IMR-90 (cell line): ENCODE measurements around the gene APMAP. TPM values are rescaled to one million over a fixed set of nuclear protein-coding genes. Genes with fewer than 3 reads are reported as not detected.
"Not testable (repeated sequence)": the region's sequence is repeated elsewhere in the genome, so short reads cannot be mapped to it uniquely, and the experiment has no call there.

Experiments used
- ATAC-seq: fragments of 200-7000 bp; cut with Tn5 transposase; 2 replicates; pipeline ENCODE4 v1.9.1; 2020; ENCODE audit warnings: low read depth, mild to moderate bottlenecking, moderate library complexity
- BruUV-seq: library from RNA; stranded (reverse); fragments of 400-500 nt; replicated peaks from 2 replicates; lab custom pipeline; 2021; lab: Mats Ljungman, UMichigan
- CTCF ChIA-PET: fragments of 300-600 bp; formaldehyde crosslinking; extraction: SDS; loops from one replicate; lab custom pipeline; 2021; ENCODE audit warnings: antibody characterized with exemption; lab: Yijun Ruan, JAX
- POLR2A ChIA-PET: fragments of 300-600 bp; sonication (Branson Sonifier 250); formaldehyde crosslinking; loops from one replicate; lab custom pipeline; 2022; ENCODE audit warnings: antibody characterized with exemption; ENCODE audit not compliant: unreplicated experiment; lab: Charles Lee
- DNase-seq: peaks from one replicate; pipeline ENCODE4 v3.0.0; 2013
- H2AFZ ChIP-seq: replicated peaks from 2 replicates; pipeline ENCODE3; 2013; ENCODE audit warnings: low read length, mild to moderate bottlenecking; ENCODE audit not compliant: poor library complexity
- H2AK5ac ChIP-seq: 2 replicates; pipeline ENCODE4 v1.6.1; 2013; ENCODE audit warnings: low read depth, low read length, inconsistent platforms
- H2AK9ac ChIP-seq: replicated peaks from 2 replicates; pipeline ENCODE3; 2013; ENCODE audit warnings: mild to moderate bottlenecking, low read depth, low read length, moderate library complexity; ENCODE audit not compliant: poor library complexity
- H2BK120ac ChIP-seq: 2 replicates; pipeline ENCODE4 v1.6.1; 2013; ENCODE audit warnings: low read depth, low read length, inconsistent platforms
- H2BK15ac ChIP-seq: 3 replicates; pipeline ENCODE4 v1.6.1; 2013; ENCODE audit warnings: low read depth, low read length, inconsistent platforms
- H2BK20ac ChIP-seq: 2 replicates; pipeline ENCODE4 v1.6.1; 2013; ENCODE audit warnings: low read depth, mild to moderate bottlenecking, inconsistent platforms, low read length, moderate library complexity
- H2BK5ac ChIP-seq: 2 replicates; pipeline ENCODE4 v1.6.1; 2013; ENCODE audit warnings: mild to moderate bottlenecking, low read depth, low read length, inconsistent platforms; ENCODE audit not compliant: poor library complexity, severe bottlenecking
- H3K14ac ChIP-seq: replicated peaks from 2 replicates; pipeline ENCODE4 v1.6.1; 2013; ENCODE audit warnings: low read depth, low read length, inconsistent platforms
- H3K18ac ChIP-seq: 2 replicates; pipeline ENCODE4 v1.6.1; 2013; ENCODE audit warnings: low read depth, low read length, control low read depth
- H3K23ac ChIP-seq: 2 replicates; pipeline ENCODE4 v1.6.1; 2013; ENCODE audit warnings: low read depth, low read length, inconsistent platforms
- H3K27ac ChIP-seq: 2 replicates; pipeline ENCODE4 v1.5.1; 2013; ENCODE audit warnings: mild to moderate bottlenecking, control low read depth, low read length; ENCODE audit not compliant: insufficient read depth
- H3K27me3 ChIP-seq: 2 replicates; pipeline ENCODE4 v1.6.1; 2013; ENCODE audit warnings: low read length; ENCODE audit not compliant: control insufficient read depth, insufficient read depth
- H3K36me3 ChIP-seq: 2 replicates; pipeline ENCODE4 v1.6.1; 2013; ENCODE audit warnings: low read length, mixed read lengths; ENCODE audit not compliant: control insufficient read depth, insufficient read depth
- H3K4ac ChIP-seq: 2 replicates; pipeline ENCODE4 v1.6.1; 2013; ENCODE audit warnings: low read depth, low read length, inconsistent platforms
- H3K4me1 ChIP-seq: 2 replicates; pipeline ENCODE4 v1.6.1; 2013; ENCODE audit warnings: low read length, mixed read lengths; ENCODE audit not compliant: control insufficient read depth, insufficient read depth
- H3K4me2 ChIP-seq: 2 replicates; pipeline ENCODE4 v1.6.1; 2013; ENCODE audit warnings: low read depth, mild to moderate bottlenecking, control low read depth, low read length, moderate library complexity
- H3K4me3 ChIP-seq: 2 replicates; pipeline ENCODE4 v1.5.1; 2013; ENCODE audit warnings: low read depth, mild to moderate bottlenecking, control low read depth, low read length, moderate library complexity; ENCODE audit not compliant: insufficient read depth
- H3K56ac ChIP-seq: 2 replicates; pipeline ENCODE4 v1.6.1; 2013; ENCODE audit warnings: low read length, inconsistent platforms; ENCODE audit not compliant: insufficient read depth; ENCODE audit errors: extremely low read depth
- H3K79me1 ChIP-seq, 2 experiments: 2 replicates each; pipeline ENCODE4 v1.6.1; 2013; ENCODE audit warnings: low read length in 2 of 2, inconsistent platforms in 1 of 2, low read depth in 1 of 2
- H3K9ac ChIP-seq: 2 replicates; pipeline ENCODE4 v1.6.1; 2013; ENCODE audit warnings: low read depth, low read length, control low read depth
- H3K9me1 ChIP-seq: 2 replicates; pipeline ENCODE4 v1.6.1; 2013; ENCODE audit warnings: low read length, inconsistent platforms; ENCODE audit not compliant: insufficient read depth
- H3K9me3 ChIP-seq: 2 replicates; pipeline ENCODE4 v1.6.1; 2013; ENCODE audit warnings: low read length; ENCODE audit not compliant: control insufficient read depth, insufficient read depth
- H4K20me1 ChIP-seq: 2 replicates; pipeline ENCODE4 v1.6.1; 2013; ENCODE audit warnings: low read length, inconsistent platforms; ENCODE audit not compliant: insufficient read depth
- H4K5ac ChIP-seq: 2 replicates; pipeline ENCODE4 v1.6.1; 2013; ENCODE audit warnings: mild to moderate bottlenecking, low read depth, low read length, control low read depth
- H4K8ac ChIP-seq, 2 experiments: 2 replicates each; pipeline ENCODE4 v1.6.1; 2013; ENCODE audit warnings: low read depth in 2 of 2, low read length in 2 of 2, control low read depth in 1 of 2, inconsistent platforms in 1 of 2
- H4K91ac ChIP-seq: 2 replicates; pipeline ENCODE4 v1.6.1; 2013; ENCODE audit warnings: low read depth, low read length, inconsistent platforms; ENCODE audit not compliant: insufficient read depth
- CEBPB ChIP-seq: IDR thresholded peaks from 2 replicates; pipeline ENCODE4 v1.6.1; 2012; ENCODE audit warnings: low read depth, low read length, improper control_type of control experiment
- CHD1 ChIP-seq: IDR thresholded peaks from 2 replicates; pipeline ENCODE4 v1.6.1; 2012; ENCODE audit warnings: low read depth, low read length, improper control_type of control experiment
- ELK1 ChIP-seq: fragments of 150-350 bp; IDR thresholded peaks from 2 replicates; pipeline ENCODE4 v1.6.1; 2016; ENCODE audit warnings: low read depth, mild to moderate bottlenecking, low read length, moderate library complexity, borderline replicate concordance
- MAZ ChIP-seq: IDR thresholded peaks from 2 replicates; pipeline ENCODE4 v1.6.1; 2012; ENCODE audit warnings: low read depth, mild to moderate bottlenecking, low read length, improper control_type of control experiment, moderate library complexity, borderline replicate concordance
- USF2 ChIP-seq: fragments of 150-350 bp; IDR thresholded peaks from 2 replicates; pipeline ENCODE4 v1.6.1; 2017; ENCODE audit warnings: mild to moderate bottlenecking, antibody characterized with exemption, low read length, low read depth
- WGBS, 2 experiments: methylation state at CpG; one replicate each; pipeline versions ENCODE4 v1.1.5 to v1.1.7; 2013; ENCODE audit warnings: missing lambda C conversion rate in 2 of 2; ENCODE audit not compliant: insufficient read length in 1 of 2; ENCODE audit errors: extremely low coverage in 2 of 2; 5-methylcytosine and 5-hydroxymethylcytosine counted together
- dilution Hi-C: fragments of 300-500 bp; cut with HindIII; formaldehyde crosslinking; loops from one replicate; pipeline ENCODE4 v1.14.3; 2018; ENCODE audit warnings: low sequenced_read_pairs; ENCODE audit not compliant: unreplicated experiment
- in situ Hi-C: fragments of 300-500 bp; cut with MboI; formaldehyde crosslinking; loops from 3 replicates; pipeline ENCODE4 v1.14.3; 2019; ENCODE audit warnings: low sequenced_read_pairs, inconsistent platforms, mixed read lengths
- intact Hi-C: fragments of 100-400 bp; cut with micrococcal nuclease; formaldehyde crosslinking; loops from 2 replicates; pipeline ENCODE4 v1.10.0; 2022
- polyA plus RNA-seq, 3 experiments: library from polyadenylated mRNA; depleted of rRNA; stranded (reverse); fragments of >200 nt; gene quantifications; 2 replicates each; pipeline ENCODE4 v1.2.3, GENCODE V29; 2012; ENCODE audit warnings: low replicate concordance in 1 of 3
- total RNA-seq: library from RNA; depleted of rRNA; stranded (reverse); fragments of >200 nt; gene quantifications from 2 replicates; pipeline ENCODE4 v1.2.3, GENCODE V29; 2012

Gene APMAP
- total and polyA plus RNA-seq, 2 of the 4 experiments (the other 2 are of a cell fraction): 67.2 to 88.8 TPM

- dilution Hi-C loops (no loop called here), intact Hi-C loops (no loop called here), in situ Hi-C loops (loop anchor here (10.0 kb wide), 1 partner anchor 172 kb away; no protein-coding TSS in a partner anchor)
- H4K5ac ChIP-seq: no peak overlapping the region
- H2BK5ac ChIP-seq: no peak overlapping the region
- peaks cover 22% of the 10 kb centered on the region for H3K27me3 ChIP-seq
- no peak for ATAC-seq
- DNase-seq: no peak
- BruUV-seq: no TSS peak
- H3K4me3 ChIP-seq: no peak overlapping the region
- no peak overlapping the region for H4K91ac ChIP-seq
- H3K23ac ChIP-seq: no peak overlapping the region
- H3K56ac ChIP-seq: no peak overlapping the region
- ChIA-PET POLR2A (no interaction called here), CTCF (interaction anchor here (1.7 kb wide), 1 partner anchor 63 kb away, joined by 3 read pairs; no protein-coding TSS in a partner anchor)
- TF ChIP-seq CHD1 (no peak), MAZ (no peak), USF2 (no peak), CEBPB (no peak), ELK1 (no peak)
- no peak overlapping the region for H2AFZ ChIP-seq
- WGBS, 2 experiments: no CpG with 5 or more reads among the region's 1 CpG
- H3K4ac ChIP-seq: no peak overlapping the region
- H2BK20ac ChIP-seq: no peak overlapping the region
- H4K20me1 ChIP-seq: no peaks in the 10 kb centered on the region
- H2BK15ac ChIP-seq: no peak overlapping the region
- no peaks in the 10 kb centered on the region for H3K36me3 ChIP-seq
- H3K79me1 ChIP-seq: no peaks in the 10 kb centered on the region
- H2BK120ac ChIP-seq: no peak overlapping the region
- no peak overlapping the region for H2AK9ac ChIP-seq
- H3K9me1 ChIP-seq: no peaks in the 10 kb centered on the region
- H3K14ac ChIP-seq: no peak overlapping the region
- H3K18ac ChIP-seq: no peak overlapping the region
- no peak overlapping the region for H3K27ac ChIP-seq
- H2AK5ac ChIP-seq: no peak overlapping the region
- H3K9me3 ChIP-seq: no peaks in the 10 kb centered on the region
- no peak overlapping the region for H3K4me2 ChIP-seq
- H4K8ac ChIP-seq: no peak overlapping the region
- H3K4me1 ChIP-seq: peaks cover 2% of the 10 kb centered on the region; the same call in 1 of the 2 replicates
- no peak overlapping the region for H3K9ac ChIP-seq
Measured at GRCh38 chr20:25003002-25003401, 10.5 kb upstream of the APMAP start.

- ATAC-seq, H3K56ac ChIP-seq, H3K9ac ChIP-seq, H3K4ac ChIP-seq, H2BK15ac ChIP-seq, H2AK9ac ChIP-seq, H3K4me1 ChIP-seq, BruUV-seq, H2BK5ac ChIP-seq, H2BK120ac ChIP-seq, H3K23ac ChIP-seq, H3K9me1 ChIP-seq, H3K36me3 ChIP-seq, H2BK20ac ChIP-seq, H2AFZ ChIP-seq, H3K79me1 ChIP-seq, H2AK5ac ChIP-seq, H3K14ac ChIP-seq, H3K27ac ChIP-seq, H4K91ac ChIP-seq, H4K8ac ChIP-seq, DNase-seq, H3K4me3 ChIP-seq, H3K18ac ChIP-seq, POLR2A ChIA-PET, H3K4me2 ChIP-seq, CTCF ChIA-PET, H3K9me3 ChIP-seq, dilution Hi-C loops, H4K5ac ChIP-seq, H4K20me1 ChIP-seq: not testable (repeated sequence)
- no CpG with 5 or more reads among the region's 4 CpGs for WGBS, 2 experiments
- H3K27me3 ChIP-seq: peaks cover 29% of the 10 kb centered on the region
- in situ Hi-C loops: loop anchor here (10.0 kb wide), 1 partner anchor 173 kb away; no protein-coding TSS in a partner anchor
- intact Hi-C loops: loop anchor here (2.0 kb wide), 1 partner anchor 39 kb away; no protein-coding TSS in a partner anchor
Measured at GRCh38 chr20:25001323-25001722, 8.8 kb upstream of the APMAP start.
